Mesenchymal stem cell (in vitro differentiated cells and primary cell): ENCODE results near the gene SKAP1.
"Not testable (repeated sequence)": the region's sequence is repeated elsewhere in the genome, so short reads cannot be mapped to it uniquely, and the experiment has no call there.

Experiments
- DNase-seq: peaks from one replicate; pipeline ENCODE4 v3.0.0-alpha.2; 2013
- H2AFZ ChIP-seq: one replicate; pipeline ENCODE4 v1.6.1; 2013; ENCODE audit warnings: low read depth, mild to moderate bottlenecking, control low read depth, inconsistent platforms, low read length, moderate library complexity
- H2AK5ac ChIP-seq: 2 replicates; pipeline ENCODE4 v1.6.1; 2013; ENCODE audit warnings: low read length, moderate library complexity, mild to moderate bottlenecking, inconsistent platforms; ENCODE audit not compliant: severe bottlenecking
- H2BK120ac ChIP-seq: one replicate; pipeline ENCODE4 v1.6.1; 2013; ENCODE audit warnings: low read depth, mild to moderate bottlenecking, inconsistent platforms, low read length, moderate library complexity
- H2BK12ac ChIP-seq, 2 experiments: one replicate each; pipeline ENCODE4 v1.6.1; 2013; ENCODE audit warnings: inconsistent platforms in 2 of 2, low read length in 2 of 2, mild to moderate bottlenecking in 2 of 2, moderate library complexity in 2 of 2, control low read depth in 1 of 2
- H2BK15ac ChIP-seq: one replicate; pipeline ENCODE4 v1.6.1; 2013; ENCODE audit warnings: mild to moderate bottlenecking, low read depth, inconsistent platforms; ENCODE audit not compliant: poor library complexity, severe bottlenecking
- H2BK5ac ChIP-seq: 2 replicates; pipeline ENCODE4 v1.6.1; 2013; ENCODE audit warnings: low read depth, mild to moderate bottlenecking, low read length, control low read depth, inconsistent platforms; ENCODE audit not compliant: poor library complexity, severe bottlenecking
- H3K14ac ChIP-seq, 2 experiments: one replicate each; pipeline ENCODE4 v1.6.1; 2013; ENCODE audit warnings: inconsistent platforms in 2 of 2, low read length in 2 of 2, control low read depth in 1 of 2, mild to moderate bottlenecking in 1 of 2, moderate library complexity in 1 of 2
- H3K18ac ChIP-seq, 2 experiments: one replicate each; pipeline ENCODE4 v1.6.1; 2013; ENCODE audit warnings: inconsistent platforms in 2 of 2, low read length in 2 of 2, control low read depth in 1 of 2, low read depth in 1 of 2, mild to moderate bottlenecking in 1 of 2
- H3K23ac ChIP-seq, 2 experiments: one replicate each; pipeline ENCODE4 v1.6.1; 2013; ENCODE audit warnings: inconsistent platforms in 2 of 2, low read length in 2 of 2, mild to moderate bottlenecking in 2 of 2, moderate library complexity in 2 of 2, control low read depth in 1 of 2
- H3K27ac ChIP-seq: 2 replicates; pipeline ENCODE4 v1.5.1; 2013; ENCODE audit warnings: mild to moderate bottlenecking, moderate library complexity, low read length, control low read depth, inconsistent platforms; ENCODE audit not compliant: poor library complexity, severe bottlenecking
- H3K27me3 ChIP-seq, 2 experiments: 2 replicates each; pipeline versions ENCODE4 v1.6.1 to v1.7.0; 2013; ENCODE audit warnings: low read length in 2 of 2, mild to moderate bottlenecking in 2 of 2, moderate library complexity in 2 of 2, control low read depth in 1 of 2, inconsistent platforms in 1 of 2; ENCODE audit not compliant: control insufficient read depth in 1 of 2, insufficient read depth in 1 of 2
- H3K36me3 ChIP-seq, 2 experiments: 2 replicates each; pipeline versions ENCODE4 v1.6.1 to v1.7.0; 2013; ENCODE audit warnings: low read length in 2 of 2, control low read depth in 1 of 2, inconsistent platforms in 1 of 2, low read depth in 1 of 2, mild to moderate bottlenecking in 1 of 2; ENCODE audit not compliant: insufficient read depth in 2 of 2, control insufficient read depth in 1 of 2
- H3K4ac ChIP-seq, 2 experiments: one replicate each; pipeline ENCODE4 v1.6.1; 2013; ENCODE audit warnings: inconsistent platforms in 2 of 2, low read length in 2 of 2, mild to moderate bottlenecking in 2 of 2, moderate library complexity in 2 of 2, control low read depth in 1 of 2, low read depth in 1 of 2
- H3K4me1 ChIP-seq: 2 replicates; pipeline ENCODE4 v1.6.1; 2013; ENCODE audit warnings: low read depth, low read length, control low read depth; ENCODE audit not compliant: control insufficient read depth, insufficient read depth
- H3K4me2 ChIP-seq: 2 replicates; pipeline ENCODE4 v1.6.1; 2013; ENCODE audit warnings: low read length, mild to moderate bottlenecking, inconsistent platforms; ENCODE audit not compliant: poor library complexity, severe bottlenecking
- H3K4me3 ChIP-seq, 2 experiments: 2 replicates each; pipeline versions ENCODE4 v1.5.1 to v1.7.0; 2013; ENCODE audit warnings: low read length in 2 of 2, mild to moderate bottlenecking in 2 of 2, control low read depth in 1 of 2, low read depth in 1 of 2; ENCODE audit not compliant: insufficient read depth in 1 of 2
- H3K79me1 ChIP-seq: replicated peaks from 2 replicates; pipeline ENCODE4 v1.6.1; 2013; ENCODE audit warnings: mild to moderate bottlenecking, control low read depth, low read length, inconsistent platforms; ENCODE audit not compliant: poor library complexity, severe bottlenecking
- H3K9ac ChIP-seq: 2 replicates; pipeline ENCODE4 v1.7.0; 2013; ENCODE audit warnings: mild to moderate bottlenecking, low read length, moderate library complexity
- H3K9me3 ChIP-seq: 2 replicates; pipeline ENCODE4 v1.7.0; 2013; ENCODE audit warnings: mild to moderate bottlenecking, low read length; ENCODE audit not compliant: control insufficient read depth
- H4K8ac ChIP-seq: one replicate; pipeline ENCODE4 v1.6.1; 2013; ENCODE audit warnings: inconsistent platforms, mild to moderate bottlenecking, low read length, moderate library complexity
- H4K91ac ChIP-seq: one replicate; pipeline ENCODE4 v1.6.1; 2013; ENCODE audit warnings: mild to moderate bottlenecking, low read length, inconsistent platforms
- WGBS: methylation state at CpG from one replicate; pipeline ENCODE4 v1.1.7; 2013; ENCODE audit warnings: mixed read lengths; 5-methylcytosine and 5-hydroxymethylcytosine counted together

The SKAP1 gene

DNA sequence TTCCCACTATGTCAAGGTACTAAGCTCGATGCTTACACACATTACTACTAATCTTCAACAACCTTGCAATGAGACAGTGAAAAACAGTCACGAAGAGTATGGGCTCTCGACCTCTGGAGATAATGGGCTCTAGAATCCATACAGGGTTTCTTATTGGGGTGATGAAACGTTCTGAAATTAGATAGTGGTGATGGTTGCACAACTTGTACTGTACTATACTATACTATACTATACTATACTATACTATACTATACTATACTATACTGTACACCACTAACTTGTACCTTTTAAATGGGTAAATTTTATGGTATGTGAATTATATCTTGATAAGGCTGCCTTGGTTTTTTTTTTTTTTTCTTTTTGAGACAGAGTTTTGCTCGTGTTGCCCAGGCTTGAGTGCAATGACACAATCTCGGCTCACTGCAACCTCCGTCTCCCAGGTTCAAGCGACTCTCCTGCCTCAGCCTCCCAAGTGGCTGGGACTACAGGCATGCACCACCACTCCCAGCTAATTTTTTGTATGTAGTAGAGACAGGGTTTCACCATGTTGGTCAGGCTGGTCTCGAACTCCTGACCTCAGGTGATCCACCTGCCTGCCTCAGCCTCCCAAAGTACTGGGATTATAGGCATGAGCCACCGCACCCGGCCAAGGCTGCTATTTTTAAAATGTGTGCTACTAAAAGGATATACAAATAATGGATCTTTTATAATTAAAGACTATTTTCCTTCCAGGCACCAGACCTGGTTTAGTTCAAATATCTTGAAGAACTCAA, 69.0 kb downstream of the SKAP1 start:
- not testable (repeated sequence) for H2BK15ac ChIP-seq, H4K91ac ChIP-seq, H3K14ac ChIP-seq, H3K4me2 ChIP-seq, H3K23ac ChIP-seq, H3K27ac ChIP-seq, H2BK120ac ChIP-seq, H3K4me3 ChIP-seq, H3K4me1 ChIP-seq, H3K9ac ChIP-seq, DNase-seq, H3K4ac ChIP-seq, H2AK5ac ChIP-seq, H2BK12ac ChIP-seq, H3K9me3 ChIP-seq, H3K79me1 ChIP-seq, H4K8ac ChIP-seq, H3K18ac ChIP-seq, H3K36me3 ChIP-seq, H2AFZ ChIP-seq, H2BK5ac ChIP-seq
- WGBS, result 90% methylated on average over 7 of the region's 11 CpGs
- peaks cover 1 to 12% of the 10 kb centered on the region in 2 experiments for H3K27me3 ChIP-seq

DNA sequence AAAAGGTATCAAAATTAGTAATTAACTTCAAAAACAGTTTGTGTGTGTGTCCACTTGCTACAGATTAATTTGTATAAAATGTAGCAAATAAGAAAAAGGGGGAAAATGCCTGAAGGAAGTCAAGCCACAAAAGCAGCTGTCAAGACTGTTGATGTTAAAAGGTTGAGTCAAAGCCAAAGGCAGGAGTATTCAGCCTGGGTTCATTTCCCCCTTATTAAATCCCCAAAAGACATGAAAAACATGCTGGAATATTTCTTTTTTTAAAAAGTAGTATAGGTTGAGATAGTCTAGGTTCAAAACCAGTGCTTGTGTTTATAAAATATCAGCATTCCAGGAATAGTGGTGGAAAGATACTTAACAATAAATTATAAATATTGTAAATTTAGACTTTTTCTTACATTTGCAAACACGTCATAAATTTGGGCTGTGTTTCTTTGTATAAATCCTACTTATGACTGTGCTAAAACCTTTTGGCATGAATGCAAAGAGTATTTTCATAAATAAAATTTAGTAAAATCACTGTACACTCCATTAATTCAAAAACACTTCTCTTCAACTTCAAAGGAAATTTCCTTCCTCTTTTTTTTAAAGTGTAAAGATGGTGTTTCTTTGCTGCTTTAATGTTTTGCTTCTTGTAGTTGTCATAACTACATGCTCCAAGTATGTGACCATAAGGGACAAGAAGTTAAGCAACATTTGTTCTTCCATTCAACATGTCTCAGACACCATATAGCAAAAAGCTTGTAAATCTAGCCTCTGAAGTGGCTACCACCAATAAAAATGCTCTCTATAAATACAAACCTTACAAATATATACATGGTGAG, 72.0 kb downstream of the SKAP1 start:
- Histone ChIP-seq H3K27me3 (peaks cover 0 to 9% of the 10 kb centered on the region in 2 experiments), H3K4me2 (no peak overlapping the region), H2AK5ac (no peak overlapping the region), H3K14ac (no peak overlapping the region), H4K91ac (no peak overlapping the region), H3K4ac (no peak overlapping the region), H4K8ac (no peak overlapping the region), H2BK120ac (no peak overlapping the region), H2BK15ac (no peak overlapping the region), H3K9me3 (no peaks in the 10 kb centered on the region), H3K4me3 (no peak overlapping the region), H3K36me3 (no peaks in the 10 kb centered on the region), H3K23ac (no peak overlapping the region), H2AFZ (no peak overlapping the region), H3K4me1 (no peaks in the 10 kb centered on the region), H3K79me1 (no peaks in the 10 kb centered on the region), H2BK12ac (no peak overlapping the region), H3K27ac (no peak overlapping the region), H3K18ac (no peak overlapping the region), H2BK5ac (no peak overlapping the region), H3K9ac (no peak overlapping the region)
- DNase-seq, result peak; percentile 48
- WGBS, result no CpG with 5 or more reads among the region's 1 CpG

DNA sequence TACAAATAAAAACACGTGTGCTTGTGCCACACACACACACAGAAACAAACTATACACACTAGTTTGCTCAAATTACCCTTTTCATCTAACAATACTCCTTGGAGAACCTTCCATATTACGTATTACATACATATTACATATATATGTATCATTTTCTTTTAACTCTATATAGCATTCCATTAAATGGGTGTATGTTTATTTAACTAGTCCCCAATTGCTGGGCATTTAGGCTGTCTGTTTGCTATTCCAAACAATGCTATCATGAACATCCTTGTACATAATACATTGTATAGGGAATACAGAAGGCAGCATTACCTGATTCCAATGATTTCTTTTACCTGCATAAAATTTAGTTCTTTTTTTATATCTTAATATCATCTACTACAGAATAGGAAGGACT, 73.1 kb downstream of the SKAP1 start:
- H3K4me3 ChIP-seq, result no peak overlapping the region
- H4K91ac ChIP-seq, result no peak overlapping the region
- no peak overlapping the region for H2BK12ac ChIP-seq
- no peak overlapping the region for H3K27ac ChIP-seq
- no peak overlapping the region for H3K18ac ChIP-seq
- no peak overlapping the region for H2BK5ac ChIP-seq
- no peak overlapping the region for H2AK5ac ChIP-seq
- H3K4me1 ChIP-seq, result no peaks in the 10 kb centered on the region
- no peaks in the 10 kb centered on the region for H3K79me1 ChIP-seq
- DNase-seq, result no peak
- H3K4ac ChIP-seq, result no peak overlapping the region
- no peak overlapping the region for H3K14ac ChIP-seq
- no peak overlapping the region for H3K23ac ChIP-seq
- WGBS, result 73% methylated on average over 1 of the region's 2 CpGs
- no peak overlapping the region for H2BK120ac ChIP-seq
- H2BK15ac ChIP-seq, result no peak overlapping the region
- no peak overlapping the region for H2AFZ ChIP-seq
- H3K27me3 ChIP-seq, result peaks cover 0 to 7% of the 10 kb centered on the region in 2 experiments
- no peaks in the 10 kb centered on the region for H3K9me3 ChIP-seq
- no peak overlapping the region for H4K8ac ChIP-seq
- H3K4me2 ChIP-seq, result no peak overlapping the region
- no peaks in the 10 kb centered on the region for H3K36me3 ChIP-seq
- no peak overlapping the region for H3K9ac ChIP-seq

DNA sequence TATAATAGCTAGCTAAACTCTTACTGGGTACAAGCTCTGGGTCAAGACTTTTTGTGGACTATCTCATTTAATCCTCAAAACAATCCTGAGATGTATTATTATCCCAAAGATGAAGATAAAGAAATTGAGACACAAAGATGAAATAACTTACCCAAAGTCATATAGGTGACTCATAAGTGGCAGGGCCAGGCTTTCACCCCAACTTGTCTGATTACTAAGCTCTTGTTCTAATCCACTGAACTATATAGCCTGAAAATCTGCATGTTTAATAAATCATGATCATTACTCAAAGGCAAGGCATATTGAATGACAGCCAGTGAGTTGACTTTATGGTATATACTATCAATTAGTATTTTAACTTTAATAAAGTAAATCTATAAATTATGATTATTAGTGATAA, 77.4 kb downstream of the SKAP1 start:
- no peak overlapping the region for H3K9ac ChIP-seq
- H2BK15ac ChIP-seq, result no peak overlapping the region
- H2BK5ac ChIP-seq, result no peak overlapping the region
- H2AK5ac ChIP-seq, result no peak overlapping the region
- no peak overlapping the region for H2BK120ac ChIP-seq
- DNase-seq, result peak; percentile 37
- no peak overlapping the region for H2AFZ ChIP-seq
- H3K4me3 ChIP-seq, result no peak overlapping the region
- H3K27ac ChIP-seq, result no peak overlapping the region
- H3K14ac ChIP-seq, result no peak overlapping the region
- H3K36me3 ChIP-seq, result no peaks in the 10 kb centered on the region
- no peak overlapping the region for H3K18ac ChIP-seq
- peaks cover 0 to 5% of the 10 kb centered on the region in 2 experiments for H3K27me3 ChIP-seq
- H3K79me1 ChIP-seq, result no peaks in the 10 kb centered on the region
- no peak overlapping the region for H2BK12ac ChIP-seq
- H4K8ac ChIP-seq, result no peak overlapping the region
- H3K23ac ChIP-seq, result no peak overlapping the region
- no peaks in the 10 kb centered on the region for H3K4me1 ChIP-seq
- H3K4ac ChIP-seq, result no peak overlapping the region
- H4K91ac ChIP-seq, result no peak overlapping the region
- H3K4me2 ChIP-seq, result no peak overlapping the region
- H3K9me3 ChIP-seq, result no peaks in the 10 kb centered on the region
